Muscle of arm (tissue), 12 donors: ENCODE measurements around the gene MAN2A1. TPM values are rescaled to one million over a fixed set of nuclear protein-coding genes. Genes with fewer than 3 reads are reported as not detected.
"Not testable (repeated sequence)": the region's sequence is repeated elsewhere in the genome, so short reads cannot be mapped to it uniquely, and the experiment has no call there.

Experiments
- DNase-seq: peaks from one replicate; pipeline ENCODE4 v3.0.0-alpha.2; 2013
- polyA plus RNA-seq, 12 donors: library from polyadenylated mRNA; unstranded; fragments of 120-200 nt; gene quantifications; one replicate each; pipeline ENCODE4 v1.2.1, GENCODE V29; 2013; ENCODE audit not compliant: insufficient read length in 12 of 12

MAN2A1 gene
- polyA plus RNA-seq, 12 donors = 39.2 to 57.4 (median 50.7) TPM; not detected in 1

DNA sequence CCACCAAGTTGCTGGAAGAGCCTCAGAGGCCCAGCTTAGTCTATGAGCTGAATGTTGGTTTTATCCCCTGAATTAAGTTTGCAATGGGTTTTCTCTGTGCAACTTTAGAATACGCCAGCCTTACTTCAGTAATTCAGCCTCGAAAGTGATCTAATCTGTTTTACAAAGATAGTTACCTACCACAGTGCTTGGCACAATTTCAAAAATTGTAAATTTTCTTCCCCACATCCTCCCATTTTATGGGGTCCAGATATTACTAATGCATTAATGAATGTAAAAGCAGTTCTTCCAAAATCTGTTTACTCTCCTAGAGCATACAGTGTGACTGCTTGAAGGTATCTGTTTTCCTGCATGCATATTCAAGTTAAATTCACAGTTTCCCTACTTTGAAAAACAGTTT is 172.6 kb downstream of the MAN2A1 start:
- no peak for DNase-seq

DNA sequence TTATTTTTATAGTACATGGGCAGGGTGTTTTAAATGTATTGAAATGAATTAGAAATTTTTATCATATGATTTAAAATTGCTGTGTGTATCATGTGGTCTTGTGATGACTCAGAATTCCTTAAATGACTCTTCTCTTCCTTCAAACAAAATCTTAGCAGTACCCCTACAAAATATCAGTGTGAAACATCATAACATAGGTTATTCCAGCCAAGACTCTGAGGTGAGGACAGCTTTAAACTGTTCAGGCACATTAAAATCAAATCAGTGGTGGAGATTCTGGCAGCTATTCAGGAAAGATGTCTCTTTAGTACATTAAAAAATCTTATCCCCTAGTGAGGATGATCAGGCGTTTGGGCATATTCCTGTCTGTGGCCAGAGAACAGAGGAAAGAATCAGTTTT is 174.0 kb downstream of the MAN2A1 start:
- peak; percentile 32 for DNase-seq

DNA sequence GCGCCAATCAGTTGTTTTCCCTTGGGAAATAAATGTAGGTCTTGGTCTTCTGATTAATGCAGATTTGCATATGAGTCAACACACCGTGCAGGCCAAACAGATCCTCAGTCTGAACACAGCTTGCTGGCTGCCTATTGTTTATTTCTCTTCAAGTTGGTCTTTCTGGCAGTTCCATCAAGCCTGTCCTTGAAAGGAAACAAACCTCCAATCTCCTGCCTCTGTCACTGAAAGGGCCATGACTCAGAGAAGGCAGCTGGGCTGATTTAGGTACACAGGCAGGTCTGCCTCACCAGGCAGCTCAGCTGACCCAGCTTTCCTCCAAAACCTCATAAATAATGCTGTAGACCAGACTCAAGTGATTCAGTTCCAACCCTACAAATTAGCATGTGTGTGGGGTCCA is 175.9 kb downstream of the MAN2A1 start:
- no peak for DNase-seq

DNA sequence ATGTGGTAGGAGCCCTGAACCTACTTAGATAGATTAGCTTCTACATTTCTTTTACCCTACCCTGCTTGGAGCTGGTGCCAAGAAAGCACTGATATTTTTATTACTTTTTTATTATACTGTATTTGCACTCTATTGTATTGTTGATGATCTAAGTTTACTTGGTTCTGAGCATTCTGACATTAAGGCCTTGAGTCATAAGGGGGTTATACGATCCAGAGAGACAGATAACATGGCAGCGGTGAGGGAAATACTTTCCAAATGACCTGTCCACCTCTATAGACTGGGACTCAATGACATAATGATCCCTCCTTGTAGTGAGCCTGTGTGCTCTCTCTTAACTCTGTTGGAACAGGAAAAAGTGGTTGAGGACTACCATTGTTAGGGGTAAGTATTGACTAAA is 176.3 kb downstream of the MAN2A1 start:
- DNase-seq = no peak

DNA sequence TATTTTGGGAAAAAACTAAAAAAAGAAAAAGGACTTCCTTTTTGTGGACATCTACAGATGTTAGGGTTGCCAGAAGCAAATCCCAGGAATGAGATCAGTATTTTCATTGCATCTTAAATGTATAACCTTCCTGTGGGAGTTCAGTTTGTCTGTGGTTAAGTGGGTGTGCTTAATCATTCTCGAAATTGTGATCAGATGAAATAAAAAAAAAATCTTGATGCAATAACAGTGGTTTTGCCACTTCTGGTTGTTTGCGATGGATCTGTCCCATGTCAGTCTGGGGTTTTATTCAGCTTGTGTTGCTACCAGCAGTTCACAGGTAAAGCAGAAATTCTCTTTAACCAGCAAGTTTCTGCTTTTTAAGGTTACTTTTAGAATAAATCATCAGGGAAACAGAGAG is 179.0 kb downstream of the MAN2A1 start:
- DNase-seq = no peak

DNA sequence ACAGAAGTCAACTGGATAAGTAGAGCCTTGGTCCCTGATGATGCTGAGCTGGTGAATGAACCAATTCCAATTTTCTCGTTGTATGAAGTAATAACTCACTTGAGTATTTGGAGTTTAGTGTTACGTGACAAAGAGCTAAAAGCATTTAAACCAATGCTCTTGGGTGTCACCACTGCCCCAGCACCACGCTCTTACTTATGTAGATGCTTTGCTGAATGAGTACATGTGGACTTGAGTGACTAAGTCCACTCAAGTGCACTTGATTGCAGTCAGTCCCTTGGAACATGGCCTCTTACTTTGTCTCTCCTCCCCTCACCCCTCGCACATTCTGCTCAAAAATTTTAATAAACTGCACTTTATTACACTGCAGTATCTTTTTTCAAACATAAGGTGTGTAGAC is 184.0 kb downstream of the MAN2A1 start:
- DNase-seq = no peak

DNA sequence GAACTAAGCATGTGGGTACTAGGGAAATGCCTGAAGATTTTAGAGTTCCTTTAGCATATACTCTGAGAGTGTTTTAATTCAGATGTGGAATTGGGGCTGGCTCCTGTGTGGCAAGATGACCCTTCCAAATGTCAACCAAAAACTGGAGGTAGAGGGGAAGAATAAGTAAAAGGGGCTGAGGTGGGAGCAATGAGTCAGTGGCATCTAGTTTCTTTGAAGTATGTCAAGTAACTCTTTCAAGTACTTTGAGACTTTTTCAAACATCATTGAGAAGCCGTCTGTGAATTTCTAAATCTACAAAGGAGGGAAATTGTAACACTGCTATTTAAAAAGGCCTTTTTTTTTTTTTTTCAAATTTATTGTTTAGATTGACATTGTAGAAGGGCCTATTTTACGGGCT is 184.4 kb downstream of the MAN2A1 start:
- no peak for DNase-seq

DNA sequence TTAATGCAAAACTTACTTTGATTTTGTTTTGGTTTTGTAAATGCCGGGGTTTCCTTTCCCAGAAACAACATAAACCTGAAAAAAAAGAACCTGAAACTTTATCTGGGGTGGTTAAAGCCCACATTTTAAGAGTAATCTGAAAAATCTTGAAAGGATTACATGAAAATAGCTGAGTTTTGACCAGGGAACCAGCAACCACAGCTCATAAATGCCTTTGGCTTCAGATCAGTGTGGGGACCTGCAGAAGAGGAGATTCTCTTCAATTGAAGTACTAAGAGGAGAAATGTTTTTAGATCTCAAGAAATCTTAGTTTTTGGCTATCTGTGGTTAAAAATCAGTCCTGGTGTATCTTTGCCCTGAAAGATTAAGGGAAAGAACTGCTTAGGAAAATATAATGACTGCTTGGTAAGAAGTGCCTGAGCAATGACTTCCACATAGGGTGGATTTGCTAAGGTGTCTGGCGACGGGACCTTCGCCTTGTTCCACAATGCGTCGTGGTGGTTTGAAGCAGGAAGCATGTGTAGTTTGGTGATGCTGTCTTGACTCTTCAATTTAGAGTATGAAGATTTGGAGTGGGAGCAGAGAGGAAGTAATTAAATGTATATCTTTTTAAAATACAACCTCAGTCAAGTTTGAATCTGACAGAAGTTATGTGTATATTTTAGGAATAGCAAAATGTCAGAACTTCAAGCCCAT is 186.5 kb downstream of the MAN2A1 start:
- DNase-seq = no peak

DNA sequence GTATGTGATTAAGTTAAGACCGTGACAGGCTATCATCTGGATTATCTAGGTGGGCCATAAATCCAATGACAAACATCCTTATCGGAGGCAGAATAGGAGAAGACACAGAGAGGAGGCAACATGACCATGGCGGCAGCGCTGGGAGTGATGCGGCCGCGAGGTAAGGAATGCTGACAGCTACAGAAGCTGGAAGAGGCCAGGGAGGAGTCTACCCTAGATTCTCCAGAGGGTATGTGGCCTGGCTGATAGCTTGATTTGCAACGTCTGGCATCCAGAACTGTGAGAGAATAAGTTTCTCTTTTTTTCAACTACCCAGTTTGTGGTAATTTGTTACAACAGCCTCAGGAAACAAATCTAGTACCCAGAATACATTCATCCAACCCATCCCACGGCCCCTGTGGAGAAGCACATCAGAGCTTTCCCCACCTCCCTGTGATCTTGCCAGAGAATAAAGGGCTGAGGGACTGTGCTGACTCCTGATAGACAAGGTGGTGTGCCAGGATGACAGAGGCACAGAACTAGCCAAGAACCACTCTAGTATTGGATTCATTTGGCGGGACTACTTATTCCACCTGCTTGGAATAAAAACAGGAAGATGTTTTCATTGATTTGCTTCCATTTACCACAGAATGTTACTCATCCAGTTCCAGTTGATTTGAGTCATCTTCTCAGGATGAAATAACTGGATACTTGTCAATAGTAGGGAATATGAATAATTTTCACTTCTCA is 187.4 kb downstream of the MAN2A1 start:
- DNase-seq = no peak

DNA sequence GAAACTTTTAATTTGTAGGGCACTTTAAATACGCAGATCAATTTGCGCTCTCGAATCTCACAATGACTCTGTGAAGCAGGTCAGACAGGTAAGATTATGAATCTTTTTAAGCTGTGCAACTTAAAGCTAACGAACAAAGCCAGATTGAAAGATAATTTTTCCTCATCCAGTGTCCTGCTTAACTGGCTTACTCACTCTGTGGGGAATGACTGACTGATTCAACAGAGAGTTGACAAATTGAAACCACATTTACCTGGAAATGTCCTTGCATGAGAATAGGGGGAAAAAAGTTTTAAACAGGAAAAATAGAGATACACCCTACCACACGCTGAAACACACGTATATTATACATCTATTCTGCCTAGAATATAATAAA is 187.9 kb downstream of the MAN2A1 start:
- no peak for DNase-seq

DNA sequence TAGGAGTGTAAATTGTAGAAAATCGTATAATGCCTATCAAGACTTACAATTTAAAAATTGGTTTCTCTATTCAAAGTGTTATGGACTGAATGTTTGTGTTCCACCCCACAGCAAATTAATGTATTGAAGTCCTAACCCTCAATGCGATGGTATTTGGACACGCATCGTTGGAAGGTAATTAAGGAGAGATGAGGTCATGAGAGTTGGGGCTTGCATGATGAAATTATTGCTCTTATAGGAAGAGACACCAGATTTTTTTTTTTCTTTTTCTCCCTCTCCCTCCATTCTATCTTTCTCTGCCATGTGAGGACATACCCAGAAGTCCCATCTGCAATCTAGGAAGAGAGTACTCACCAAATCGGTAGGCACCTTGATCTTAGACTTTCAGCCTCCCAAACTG is 189.2 kb downstream of the MAN2A1 start:
- no peak for DNase-seq

DNA sequence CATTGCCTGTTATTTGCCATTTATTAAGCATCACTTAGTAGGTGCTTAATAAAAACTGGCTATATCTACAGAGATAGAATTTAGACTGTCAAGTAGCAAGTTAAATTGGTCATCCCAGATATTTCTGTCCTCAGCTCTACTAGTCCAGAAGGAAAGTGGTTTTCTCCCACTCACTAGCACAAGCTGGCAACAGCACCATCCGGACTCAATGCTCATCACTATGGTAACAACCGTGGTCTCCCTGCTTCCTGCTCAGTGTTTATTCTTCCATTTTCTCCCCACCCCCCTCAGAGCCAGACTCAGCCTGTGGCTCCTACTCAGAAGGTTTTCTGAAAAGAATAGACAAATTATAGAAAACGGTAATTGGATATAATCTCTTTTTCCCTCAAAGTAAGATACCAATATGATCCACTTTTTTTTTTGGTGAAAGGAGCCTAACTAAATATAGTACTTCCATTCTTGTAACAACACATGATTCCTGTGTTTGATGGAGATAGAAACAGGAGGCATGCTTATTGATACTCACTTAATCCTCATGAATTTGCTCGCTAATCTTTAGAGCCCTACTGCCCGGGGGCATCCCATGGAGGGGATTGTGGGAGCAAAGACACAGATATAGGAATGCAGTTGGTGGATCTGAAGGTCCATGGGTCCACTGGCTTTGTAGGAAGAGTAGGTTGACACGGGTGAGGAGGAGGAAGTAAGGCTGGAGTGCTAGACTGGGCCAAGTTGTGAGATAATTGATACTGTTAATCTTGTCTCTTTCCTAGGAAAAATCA is 191.4 kb downstream of the MAN2A1 start:
- DNase-seq = no peak

DNA sequence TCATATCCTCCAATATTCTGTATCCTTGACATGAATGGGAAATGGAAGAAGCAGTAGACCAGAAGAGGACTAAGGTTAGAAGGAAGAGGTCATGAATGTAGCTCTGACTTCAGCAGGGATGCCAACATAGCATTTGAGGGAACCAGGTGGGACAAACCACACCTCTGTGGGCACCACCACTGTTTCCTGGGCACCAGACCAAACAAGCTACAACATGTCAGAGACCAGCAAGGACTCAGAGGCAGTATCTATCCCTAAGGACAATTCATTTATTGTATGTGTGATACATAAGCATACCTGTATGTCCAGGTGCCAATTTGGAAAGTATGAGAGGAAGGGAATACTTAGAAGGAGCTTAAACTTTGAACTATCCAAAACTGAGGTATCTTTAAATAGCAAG is 192.8 kb downstream of the MAN2A1 start:
- DNase-seq = no peak

DNA sequence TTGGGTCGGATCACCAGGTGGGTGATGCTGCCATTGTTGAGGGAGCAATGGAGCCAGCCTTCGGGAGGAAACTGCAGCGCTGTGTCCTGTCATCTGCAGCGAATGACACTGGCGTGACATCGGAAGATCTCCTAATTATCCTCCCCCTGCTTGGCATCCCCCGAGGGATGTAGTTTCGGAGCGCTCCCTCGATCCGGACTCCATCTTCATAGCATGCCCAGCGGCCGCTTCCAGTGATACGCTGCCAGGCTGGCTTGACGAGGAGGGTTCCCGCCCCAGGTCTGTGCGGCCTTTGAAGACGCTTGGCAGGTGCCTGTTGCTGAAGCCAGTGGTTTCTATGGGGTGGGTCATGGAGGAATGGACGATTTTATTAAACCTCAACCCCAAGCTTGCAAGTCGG is 194.9 kb downstream of the MAN2A1 start:
- DNase-seq = no peak

DNA sequence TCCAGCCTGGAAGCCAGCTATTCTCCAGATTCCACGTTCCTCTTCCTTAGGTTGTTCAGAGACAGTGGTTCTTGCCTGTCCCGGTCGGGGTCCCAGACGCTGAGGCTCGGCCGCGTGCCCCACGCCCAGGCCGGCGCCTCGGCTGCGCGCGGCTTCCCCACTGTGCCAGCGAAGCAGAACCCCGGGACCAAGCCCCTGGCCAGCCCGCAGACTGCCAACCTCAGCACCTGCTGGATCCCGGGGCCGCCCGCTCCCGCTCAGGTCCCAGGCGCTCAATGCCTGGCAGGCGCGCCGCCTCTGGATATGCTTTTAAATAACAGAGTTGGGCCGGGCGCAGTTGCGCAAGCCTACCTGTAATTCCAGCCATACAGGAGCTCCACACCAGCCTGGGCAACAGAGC is 195.5 kb downstream of the MAN2A1 start:
- no peak for DNase-seq

DNA sequence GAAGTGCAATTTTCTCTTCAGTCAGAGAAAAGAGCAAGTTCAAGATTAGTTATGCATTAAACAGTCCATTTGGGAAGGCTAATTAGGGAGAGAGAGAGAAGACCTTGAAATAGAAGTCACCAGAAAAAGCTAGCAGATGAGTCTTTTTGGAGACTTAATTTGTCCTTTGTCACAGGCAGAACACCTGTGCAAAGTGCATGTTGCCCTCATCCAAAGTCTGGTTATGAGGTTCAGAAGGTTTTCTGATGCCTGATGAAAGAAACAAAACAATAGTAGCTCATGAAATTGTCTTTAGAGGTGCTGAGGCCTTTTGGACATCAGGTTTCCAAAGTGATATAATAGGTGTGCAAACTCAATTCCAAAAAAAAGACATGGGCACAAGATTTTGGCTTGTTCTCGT is 199.3 kb downstream of the MAN2A1 start:
- DNase-seq = no peak

DNA sequence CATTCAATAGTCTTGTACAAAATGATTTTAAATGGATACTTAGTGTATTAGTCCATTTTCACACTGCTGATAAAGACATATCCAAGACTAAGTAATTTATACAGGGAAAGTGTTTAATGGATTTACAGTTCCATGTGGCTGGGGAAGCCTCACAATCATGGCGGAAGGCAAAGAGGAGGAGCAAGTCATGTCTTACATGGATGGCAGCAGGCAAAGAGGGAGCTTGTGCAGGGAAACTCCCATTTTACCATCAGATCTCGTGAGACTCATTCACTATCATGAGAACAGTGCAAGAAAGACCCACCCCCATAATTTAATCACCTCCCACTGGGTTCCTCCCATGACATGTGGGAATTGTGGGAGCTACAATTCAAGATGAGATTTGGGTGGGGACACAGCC is 203.5 kb downstream of the MAN2A1 start:
- DNase-seq = not testable (repeated sequence)

DNA sequence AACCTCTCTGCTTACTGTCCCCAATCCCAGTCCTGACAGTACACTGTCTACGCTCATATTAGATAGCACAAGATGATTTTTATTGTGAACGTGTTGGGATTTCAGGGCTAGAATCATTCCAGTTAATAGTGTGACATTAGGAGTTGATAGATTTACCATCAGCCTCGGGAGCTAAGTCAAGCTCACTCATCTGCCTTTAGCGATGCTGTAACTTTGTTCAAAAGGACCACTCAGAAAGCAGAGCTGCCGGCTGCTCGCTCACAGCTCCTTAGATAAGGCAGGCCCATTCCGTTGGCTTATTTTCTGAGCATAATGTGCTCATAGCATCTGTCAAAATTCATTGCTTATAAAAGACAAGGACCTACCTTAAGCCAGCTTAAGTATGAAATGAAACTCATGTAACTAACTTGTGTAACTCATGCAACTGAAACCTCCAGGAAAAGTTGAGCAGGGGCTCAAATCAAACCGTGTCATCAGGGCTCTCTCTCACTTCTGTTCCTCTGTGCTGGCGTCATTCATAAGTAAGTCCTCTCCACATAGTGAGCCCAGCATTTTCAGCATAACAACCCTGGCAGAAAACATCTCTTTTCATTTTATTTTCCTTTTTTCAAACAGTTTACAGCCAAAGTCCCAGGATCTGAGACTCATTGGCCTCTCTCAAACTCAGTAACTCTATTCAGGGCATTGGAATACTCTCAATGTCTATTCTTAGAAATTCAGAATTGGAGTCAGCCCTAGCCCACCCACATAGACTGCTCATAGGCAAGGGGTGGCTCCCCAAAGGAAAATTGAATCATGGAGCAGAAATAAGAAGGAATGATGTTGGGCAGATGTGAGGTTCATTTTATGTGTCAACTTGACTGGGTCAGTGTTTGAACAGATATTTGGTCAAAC is 208.8 kb downstream of the MAN2A1 start:
- DNase-seq = no peak

DNA sequence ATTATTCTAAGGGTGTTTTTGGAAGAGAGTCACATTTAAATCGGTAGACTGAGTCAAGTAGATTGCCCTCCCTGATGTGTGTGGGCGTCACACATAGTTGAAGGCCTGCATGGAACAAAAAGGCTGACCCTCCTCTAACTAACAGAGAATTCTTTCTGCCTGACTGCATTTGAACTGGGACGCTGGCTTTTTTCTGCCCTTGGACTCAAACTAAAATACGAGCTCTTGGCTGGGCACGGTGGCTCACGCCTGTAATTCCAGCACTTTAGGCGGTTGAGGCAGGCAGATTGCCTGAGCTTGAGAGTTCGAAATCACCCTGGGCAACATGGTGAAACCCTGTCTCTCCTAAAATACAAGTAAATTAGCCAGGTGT is 209.4 kb downstream of the MAN2A1 start:
- DNase-seq = no peak

DNA sequence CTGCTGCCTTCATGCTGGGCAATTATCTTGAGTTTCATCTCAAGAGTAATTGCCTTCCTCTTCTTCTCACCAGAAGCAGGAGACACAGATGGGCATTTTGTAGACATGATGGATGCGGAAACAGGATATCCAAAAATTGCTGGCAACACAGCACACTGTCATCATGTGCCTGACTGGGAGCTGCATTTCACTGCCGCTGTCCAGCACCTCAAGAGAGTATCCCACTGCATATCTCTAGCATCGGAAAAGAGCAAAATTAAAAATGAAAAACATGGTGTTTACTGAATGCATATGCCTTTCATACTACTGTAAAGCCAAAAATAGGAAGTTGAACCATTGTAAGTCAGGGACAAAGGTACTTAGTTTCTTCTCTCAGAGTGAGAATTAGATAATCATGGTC is 210.7 kb downstream of the MAN2A1 start:
- no peak for DNase-seq

DNA sequence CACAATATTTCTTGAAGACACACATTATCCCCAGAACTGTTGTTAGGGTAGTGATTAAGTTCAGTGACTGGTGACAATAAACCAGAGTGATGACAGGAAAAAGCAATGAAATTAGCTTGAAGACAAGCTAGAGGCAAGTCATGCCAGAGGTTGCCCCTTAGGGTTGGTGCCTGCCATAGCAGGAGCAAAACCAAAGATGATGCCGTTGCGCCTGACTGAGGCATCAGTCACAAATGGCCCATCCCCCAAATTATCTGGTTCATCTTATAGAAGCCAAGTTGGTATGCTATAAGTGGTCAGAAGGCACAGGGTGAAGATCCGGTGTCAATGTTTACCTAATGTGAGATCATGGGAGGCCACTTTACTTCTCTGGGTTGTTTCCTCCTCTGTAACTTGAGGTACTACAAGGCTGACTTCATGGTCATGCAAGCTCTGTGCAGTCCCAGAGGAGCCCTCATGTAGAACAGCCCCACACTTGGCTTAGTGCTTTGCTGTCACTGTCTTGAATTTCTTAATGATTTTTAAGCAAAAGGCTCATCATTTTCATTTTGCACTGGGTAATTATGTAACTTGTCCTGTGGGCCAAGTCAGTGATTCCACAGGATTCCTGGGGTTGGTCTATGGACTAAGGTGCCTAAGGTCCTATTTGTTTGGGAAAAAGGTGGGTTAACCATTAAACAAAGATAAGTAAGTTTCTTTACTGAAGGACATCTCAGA is 211.3 kb downstream of the MAN2A1 start:
- DNase-seq = no peak
